ENCODE data around the gene OGFRL1. TPM values are rescaled to one million over a fixed set of nuclear protein-coding genes. Genes with fewer than 3 reads are reported as not detected.

The OGFRL1 gene
- total and polyA plus RNA-seq, 2 experiments from 2014 or later = 41.7 to 83.8 TPM

DNA sequence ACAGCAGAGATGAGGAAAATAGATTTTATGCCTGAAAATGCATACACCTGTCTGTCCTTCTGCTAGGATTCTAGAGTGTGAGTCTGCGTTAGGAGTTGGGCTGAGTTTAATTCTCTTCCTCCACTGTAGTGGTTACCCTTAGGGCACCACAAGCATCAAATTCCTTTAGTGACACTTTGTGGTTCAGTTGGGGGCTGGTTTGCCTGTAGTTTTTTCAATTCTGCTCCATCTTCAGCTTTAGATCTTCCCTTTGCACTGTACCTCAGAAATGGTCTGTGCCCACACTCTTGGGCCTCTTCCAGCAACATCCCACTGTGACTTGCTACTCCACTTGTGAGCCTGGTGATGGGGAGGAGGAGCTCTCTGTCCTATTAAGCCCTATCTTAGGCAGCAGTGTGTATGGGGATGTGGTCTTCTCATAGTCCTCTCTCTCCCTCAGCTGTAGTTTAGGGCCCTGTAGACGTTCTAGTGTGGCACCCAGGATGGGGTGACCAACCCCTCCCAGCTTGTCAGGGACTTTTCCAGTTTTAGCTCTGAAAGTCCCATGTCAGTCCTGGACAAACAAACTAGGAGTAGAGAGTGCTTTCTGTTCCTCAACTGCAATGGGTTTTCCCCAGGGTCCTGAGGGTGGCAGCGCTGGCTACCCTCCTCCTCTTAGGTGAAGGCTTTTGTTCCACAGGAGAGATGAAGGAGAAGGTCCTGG, 19.7 kb upstream of the OGFRL1 start:
- no peak overlapping the region for H3K4me3 ChIP-seq
- no peaks in the 10 kb centered on the region for H3K79me2 ChIP-seq
- no peaks in the 10 kb centered on the region for H3K27me3 ChIP-seq
- 84% methylated on average over 3 of the region's 3 CpGs for WGBS (ENCODE audit: low lambda C conversion rate, missing lambda C conversion rate)
- H3K27ac ChIP-seq = no peak overlapping the region
- H2AFZ ChIP-seq = no peak overlapping the region
- TF ChIP-seq EZH2phosphoT487 (IDR thresholded peaks at IDR 0.05; ENCODE audit: low read depth, severe bottlenecking, unreplicated experiment) = no peak
- no peak for TF ChIP-seq EZH2 (IDR thresholded peaks at IDR 0.05; ENCODE audit: borderline replicate concordance)
- TF ChIP-seq, protein P1, sequence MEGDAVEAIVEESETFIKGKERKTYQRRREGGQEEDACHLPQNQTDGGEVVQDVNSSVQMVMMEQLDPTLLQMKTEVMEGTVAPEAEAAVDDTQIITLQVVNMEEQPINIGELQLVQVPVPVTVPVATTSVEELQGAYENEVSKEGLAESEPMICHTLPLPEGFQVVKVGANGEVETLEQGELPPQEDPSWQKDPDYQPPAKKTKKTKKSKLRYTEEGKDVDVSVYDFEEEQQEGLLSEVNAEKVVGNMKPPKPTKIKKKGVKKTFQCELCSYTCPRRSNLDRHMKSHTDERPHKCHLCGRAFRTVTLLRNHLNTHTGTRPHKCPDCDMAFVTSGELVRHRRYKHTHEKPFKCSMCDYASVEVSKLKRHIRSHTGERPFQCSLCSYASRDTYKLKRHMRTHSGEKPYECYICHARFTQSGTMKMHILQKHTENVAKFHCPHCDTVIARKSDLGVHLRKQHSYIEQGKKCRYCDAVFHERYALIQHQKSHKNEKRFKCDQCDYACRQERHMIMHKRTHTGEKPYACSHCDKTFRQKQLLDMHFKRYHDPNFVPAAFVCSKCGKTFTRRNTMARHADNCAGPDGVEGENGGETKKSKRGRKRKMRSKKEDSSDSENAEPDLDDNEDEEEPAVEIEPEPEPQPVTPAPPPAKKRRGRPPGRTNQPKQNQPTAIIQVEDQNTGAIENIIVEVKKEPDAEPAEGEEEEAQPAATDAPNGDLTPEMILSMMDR (IDR thresholded peaks at IDR 0.05; ENCODE audit: poor library complexity) = no peak
- no peak overlapping the region for H3K4me2 ChIP-seq
- no peak for DNase-seq (ENCODE audit: low spot score)
- no peaks in the 10 kb centered on the region for H3K36me3 ChIP-seq (replicated peaks; ENCODE audit: insufficient read depth, low read depth)
- H3K9me2 ChIP-seq (replicated peaks; ENCODE audit: insufficient read depth) = no peaks in the 10 kb centered on the region
- no peaks in the 10 kb centered on the region for H3K9me3 ChIP-seq (ENCODE audit: low read depth)
- no peaks in the 10 kb centered on the region for H3K4me1 ChIP-seq (ENCODE audit: insufficient read depth)
- no peaks in the 10 kb centered on the region for H4K20me1 ChIP-seq (ENCODE audit: insufficient read depth, poor library complexity, severe bottlenecking)

DNA sequence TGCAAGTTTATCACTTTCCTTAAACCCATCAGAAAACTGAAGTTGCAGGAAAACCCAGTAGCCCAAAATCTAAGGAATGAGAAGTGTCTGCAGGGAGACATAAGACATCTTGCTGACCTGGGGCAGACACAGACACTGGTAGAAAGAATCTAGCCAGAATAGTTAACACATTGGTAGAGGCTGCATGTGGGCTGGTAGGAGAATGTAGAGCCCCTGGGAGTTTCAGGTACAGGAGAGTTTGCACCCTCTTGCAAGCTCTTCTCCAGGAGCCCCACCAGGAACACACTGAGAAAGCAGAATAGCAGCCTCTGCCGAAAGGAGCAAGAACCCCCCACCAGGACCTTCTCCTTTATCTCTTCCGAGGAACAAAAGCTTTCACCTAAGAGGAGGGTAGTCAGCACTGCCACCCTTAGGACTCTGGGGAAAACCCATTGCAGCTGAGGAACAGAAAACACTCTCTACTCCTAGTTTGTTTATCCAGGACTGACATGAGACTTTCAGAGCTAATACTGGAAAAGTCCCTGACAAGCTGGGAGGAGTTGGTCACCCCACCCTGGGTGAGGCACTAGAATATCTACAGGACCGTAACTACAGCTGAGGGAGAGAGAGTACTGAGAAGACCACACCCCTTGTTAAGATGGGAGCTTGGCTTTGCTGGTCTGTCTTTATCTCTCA, 10.5 kb upstream of the OGFRL1 start:
- Histone ChIP-seq H3K9me2 (replicated peaks; ENCODE audit: insufficient read depth) (no peaks in the 10 kb centered on the region), H3K27ac (no peak overlapping the region), H3K27me3 (no peaks in the 10 kb centered on the region), H3K79me2 (no peaks in the 10 kb centered on the region), H3K4me3 (no peak overlapping the region), H3K4me2 (no peak overlapping the region), H3K4me1 (ENCODE audit: insufficient read depth) (no peaks in the 10 kb centered on the region), H2AFZ (no peak overlapping the region), H3K36me3 (replicated peaks; ENCODE audit: insufficient read depth, low read depth) (no peaks in the 10 kb centered on the region), H4K20me1 (ENCODE audit: insufficient read depth, poor library complexity, severe bottlenecking) (no peaks in the 10 kb centered on the region), H3K9me3 (ENCODE audit: low read depth) (no peaks in the 10 kb centered on the region)
- no peak for DNase-seq (ENCODE audit: low spot score)
- WGBS (ENCODE audit: low lambda C conversion rate, missing lambda C conversion rate) = 62% methylated on average over 3 of the region's 3 CpGs
- TF ChIP-seq EZH2 (IDR thresholded peaks at IDR 0.05; ENCODE audit: borderline replicate concordance) (no peak), EZH2phosphoT487 (IDR thresholded peaks at IDR 0.05; ENCODE audit: low read depth, severe bottlenecking, unreplicated experiment) (no peak)
- TF ChIP-seq, protein P1 (IDR thresholded peaks at IDR 0.05; ENCODE audit: poor library complexity) = no peak

DNA sequence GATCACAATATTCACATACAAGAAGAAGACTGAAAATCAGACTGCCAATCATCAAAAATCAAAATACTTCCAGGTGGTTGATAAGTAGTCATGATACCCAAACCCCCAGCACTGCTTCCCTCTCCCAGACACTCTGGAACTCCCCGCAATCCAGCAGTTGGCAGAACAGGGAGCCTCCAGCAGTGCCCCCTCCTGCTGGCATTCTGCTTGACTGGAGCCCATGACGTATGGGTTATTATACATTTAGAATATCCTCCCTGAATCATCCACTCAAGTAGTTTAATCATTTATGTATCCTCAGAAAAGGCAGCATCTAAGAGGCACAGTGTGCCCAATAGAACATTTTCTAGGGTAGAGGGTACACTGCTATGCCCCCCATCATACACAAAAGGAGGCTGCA, 9.3 kb upstream of the OGFRL1 start:
- WGBS (ENCODE audit: low lambda C conversion rate, missing lambda C conversion rate) = 87% methylated on average over 2 of the region's 2 CpGs
- Histone ChIP-seq H3K27me3 (no peaks in the 10 kb centered on the region), H3K9me2 (replicated peaks; ENCODE audit: insufficient read depth) (no peaks in the 10 kb centered on the region), H3K4me2 (no peak overlapping the region), H3K9me3 (ENCODE audit: low read depth) (no peaks in the 10 kb centered on the region), H4K20me1 (ENCODE audit: insufficient read depth, poor library complexity, severe bottlenecking) (no peaks in the 10 kb centered on the region), H3K36me3 (replicated peaks; ENCODE audit: insufficient read depth, low read depth) (no peaks in the 10 kb centered on the region), H2AFZ (no peak overlapping the region), H3K4me1 (ENCODE audit: insufficient read depth) (no peaks in the 10 kb centered on the region), H3K79me2 (no peaks in the 10 kb centered on the region), H3K4me3 (no peak overlapping the region), H3K27ac (no peak overlapping the region)
- TF ChIP-seq EZH2 (IDR thresholded peaks at IDR 0.05; ENCODE audit: borderline replicate concordance) (no peak), EZH2phosphoT487 (IDR thresholded peaks at IDR 0.05; ENCODE audit: low read depth, severe bottlenecking, unreplicated experiment) (no peak)
- TF ChIP-seq, protein P1 (IDR thresholded peaks at IDR 0.05; ENCODE audit: poor library complexity) = no peak
- no peak for DNase-seq (ENCODE audit: low spot score)

All from hepatocyte (in vitro differentiated cells).